HepG2 (cell line): ENCODE measurements around the gene HIRA. TPM values are rescaled to one million over a fixed set of nuclear protein-coding genes. Genes with fewer than 3 reads are reported as not detected.

Experiments
- ARID4A ChIP-seq: sonication (generic); formaldehyde crosslinking; IDR thresholded peaks from 2 replicates; pipeline ENCODE4 v1.5.0; 2020; ENCODE audit warnings: mild to moderate bottlenecking, missing genetic modification reagents, borderline replicate concordance
- GABPA ChIP-seq, 2 experiments: IDR thresholded peaks; 2 replicates each; pipeline ENCODE4 v1.6.1; 2011 to 2016; ENCODE audit warnings: low read depth in 2 of 2, low read length in 1 of 2, missing biosample characterization in 1 of 2, missing genetic modification characterization in 1 of 2
- KAT2B ChIP-seq: fragments of 150-350 bp; IDR thresholded peaks from 2 replicates; pipeline ENCODE4 v1.6.1; 2014; ENCODE audit warnings: low read depth, low read length, borderline replicate concordance
- PHB2 ChIP-seq: fragments of 450-650 bp; IDR thresholded peaks from 2 replicates; pipeline ENCODE4 v1.6.1; 2018; ENCODE audit not compliant: partially characterized antibody
- RBFOX2 ChIP-seq: fragments of 200-400 bp; formaldehyde crosslinking; IDR thresholded peaks from 2 replicates; pipeline ENCODE4 v1.6.1; 2017; ENCODE audit warnings: low read depth, mild to moderate bottlenecking, low read length
- ZMYM4 ChIP-seq: sonication (generic); formaldehyde crosslinking; IDR thresholded peaks from 2 replicates; pipeline ENCODE4 v1.8.1; 2023; ENCODE audit warnings: mild to moderate bottlenecking, missing genetic modification reagents
- ZNF281 ChIP-seq: sonication (generic); formaldehyde crosslinking; IDR thresholded peaks from 2 replicates; pipeline ENCODE4 v1.4.0; 2020; ENCODE audit warnings: missing genetic modification reagents, borderline replicate concordance
- ZNF639 ChIP-seq: conservative IDR thresholded peaks from 2 replicates; pipeline ENCODE4 v1.6.1; 2018; ENCODE audit warnings: missing genetic modification reagents
- ZNF691 ChIP-seq: sonication (generic); formaldehyde crosslinking; IDR thresholded peaks from 2 replicates; pipeline ENCODE4 v1.4.0; 2020; ENCODE audit warnings: missing genetic modification reagents, low read depth, mild to moderate bottlenecking, borderline replicate concordance
- polyA plus RNA-seq, 8 experiments: library from polyadenylated mRNA; depleted of rRNA in 3 of 8; stranded (reverse) in 7 of 8; unstranded in 1 of 8; fragments of >200 nt; fragmentation: Illumina TruSeq in 4 of 8; extraction: Trizol in 4 of 8; gene quantifications; 2 replicates each; pipeline versions ENCODE4 v1.2.1 to v1.2.3, GENCODE V29; 2011 to 2016; ENCODE audit warnings: low read depth in 4 of 8, missing spikeins in 1 of 8, mixed read lengths in 1 of 8; ENCODE audit not compliant: insufficient read depth in 1 of 8
- total RNA-seq, 5 experiments: library from RNA; depleted of rRNA; stranded (reverse); fragments of >200 nt; fragmentation: Illumina TruSeq; extraction: Trizol; gene quantifications; 2 replicates each; pipeline ENCODE4 v1.2.3, GENCODE V29; 2016; ENCODE audit warnings: low read depth in 1 of 5

HIRA gene
- total and polyA plus RNA-seq, 2 of the 13 experiments (the other 11 are each of a cell fraction or from before 2014, with no cell fraction given), result 21.5 to 29.2 TPM

GRCh38 chr22:19429950-19430889, 1.3 kb downstream of the HIRA start (continued):
- TF ChIP-seq ZNF281, result peak; percentile 69; the same call in 1 of the 2 replicates
- TF ChIP-seq ARID4A (CRISPR knock-in tag), result peak; percentile 39; the same call in 1 of the 2 replicates
- TF ChIP-seq RBFOX2, result no peak
- no peak for TF ChIP-seq ZNF691 (CRISPR knock-in tag)
- 0 out of 2 replicates have a peak, but pooled peaks have one; percentile 9 for TF ChIP-seq GABPA (IDR thresholded peaks at IDR 0.05; ENCODE audit: low read depth, low read length)
- no peak for TF ChIP-seq GABPA (CRISPR knock-in tag; IDR thresholded peaks at IDR 0.05; ENCODE audit: low read depth)
- no peak for TF ChIP-seq ZMYM4
- no peak for TF ChIP-seq ZNF639
- TF ChIP-seq KAT2B, result no peak
- no peak for TF ChIP-seq PHB2
